Smooth muscle cell (in vitro differentiated cells): ENCODE measurements around the gene PI4KA. TPM values are rescaled to one million over a fixed set of nuclear protein-coding genes. Genes with fewer than 3 reads are reported as not detected.

ENCODE experiments used
- DNase-seq: peaks from one replicate; lab custom pipeline; 2025; ENCODE audit not compliant: unreplicated experiment; lab: John Stamatoyannopoulos, UW
- H2AFZ ChIP-seq: fragments of 200-600 bp; sonication (generic); 2 replicates; pipeline ENCODE4 v1.6.0; 2016; ENCODE audit warnings: antibody characterized with exemption, low read depth, mild to moderate bottlenecking
- H3F3A ChIP-seq: fragments of 200-600 bp; sonication (generic); 2 replicates; pipeline ENCODE4 v1.6.0; 2017; ENCODE audit warnings: antibody characterized with exemption, low read depth
- H3K27ac ChIP-seq: fragments of 200-600 bp; sonication (generic); 2 replicates; pipeline ENCODE4 v1.5.1; 2016; ENCODE audit warnings: low read depth, mild to moderate bottlenecking
- H3K27me3 ChIP-seq: fragments of 200-600 bp; sonication (generic); 2 replicates; pipeline ENCODE4 v1.6.1; 2016; ENCODE audit warnings: low read depth, mild to moderate bottlenecking
- H3K36me3 ChIP-seq: fragments of 200-600 bp; sonication (generic); 2 replicates; pipeline ENCODE4 v1.5.1; 2016; ENCODE audit warnings: low read depth
- H3K4me1 ChIP-seq: fragments of 200-600 bp; sonication (generic); 2 replicates; pipeline ENCODE4 v1.5.1; 2016; ENCODE audit warnings: low read depth
- H3K4me2 ChIP-seq: fragments of 200-600 bp; sonication (generic); 2 replicates; pipeline ENCODE4 v1.6.0; 2016; ENCODE audit warnings: mild to moderate bottlenecking
- H3K4me3 ChIP-seq: fragments of 200-600 bp; sonication (generic); 2 replicates; pipeline ENCODE4 v1.5.1; 2016; ENCODE audit warnings: mild to moderate bottlenecking
- H3K79me2 ChIP-seq: fragments of 200-600 bp; sonication (generic); 2 replicates; pipeline ENCODE4 v1.6.0; 2016; ENCODE audit warnings: low read depth, mild to moderate bottlenecking
- H3K9ac ChIP-seq: fragments of 200-600 bp; sonication (generic); 2 replicates; pipeline ENCODE4 v1.6.0; 2016; ENCODE audit warnings: low read depth
- H3K9me3 ChIP-seq: fragments of 200-600 bp; sonication (generic); replicated peaks from 2 replicates; pipeline ENCODE4 v1.5.1; 2016; ENCODE audit warnings: low read depth
- H4K20me1 ChIP-seq: fragments of 200-600 bp; sonication (generic); 2 replicates; pipeline ENCODE4 v1.6.0; 2016; ENCODE audit warnings: low read depth
- WGBS: methylation state at CpG from one replicate; pipeline ENCODE4 v1.1.7; 2016; ENCODE audit warnings: low lambda C conversion rate; 5-methylcytosine and 5-hydroxymethylcytosine counted together
- polyA plus RNA-seq: library from polyadenylated mRNA; unstranded; fragments of >200 nt; fragmentation: Nextera tagmentation; extraction: Ambion mirVana; gene quantifications from 2 replicates; pipeline ENCODE4 v1.2.1, GENCODE V29; 2016
- total RNA-seq: library from RNA; depleted of rRNA; stranded (reverse); fragments of >200 nt; gene quantifications from 2 replicates; pipeline ENCODE4 v1.2.3, GENCODE V29; 2014
- TF ChIP-seq, protein P1 (sequence below): fragments of 200-600 bp; sonication (generic); IDR thresholded peaks from 2 replicates; pipeline ENCODE4 v1.5.1; 2017; ENCODE audit warnings: borderline replicate concordance, mild to moderate bottlenecking, antibody characterized with exemption; ENCODE audit not compliant: insufficient read depth, poor library complexity, severe bottlenecking

The PI4KA gene
- total and polyA plus RNA-seq, 2 experiments from 2014 or later: 23.5 to 33.2 TPM

DNA sequence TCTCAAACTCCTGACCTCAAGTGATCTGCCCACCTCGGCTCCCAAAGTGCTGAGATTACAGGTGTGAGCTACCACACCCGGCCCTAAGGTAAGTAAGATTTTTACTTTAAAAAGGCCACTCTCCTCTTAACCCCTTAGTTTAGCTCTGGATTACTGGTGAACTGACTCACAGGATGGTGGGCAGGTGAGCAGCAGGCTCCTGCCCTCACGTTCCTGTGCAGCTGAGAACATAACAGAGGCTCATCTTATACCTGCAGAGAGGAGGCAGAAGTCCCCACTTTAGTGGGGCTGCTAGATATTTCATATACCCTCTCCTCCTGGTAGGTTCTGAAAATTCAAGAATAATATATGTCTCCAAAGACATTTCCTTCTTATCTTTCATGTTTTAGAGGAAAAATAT, 101.8 kb downstream of the PI4KA start:
- Histone ChIP-seq H3K27ac (no peak overlapping the region), H3K4me2 (no peak overlapping the region), H3F3A (no peaks in the 10 kb centered on the region), H3K4me1 (no peaks in the 10 kb centered on the region), H2AFZ (no peak overlapping the region), H3K79me2 (no peaks in the 10 kb centered on the region), H3K36me3 (no peaks in the 10 kb centered on the region), H3K9me3 (no peaks in the 10 kb centered on the region), H4K20me1 (no peaks in the 10 kb centered on the region), H3K4me3 (no peak overlapping the region), H3K27me3 (no peaks in the 10 kb centered on the region), H3K9ac (no peak overlapping the region)
- TF ChIP-seq, protein P1, sequence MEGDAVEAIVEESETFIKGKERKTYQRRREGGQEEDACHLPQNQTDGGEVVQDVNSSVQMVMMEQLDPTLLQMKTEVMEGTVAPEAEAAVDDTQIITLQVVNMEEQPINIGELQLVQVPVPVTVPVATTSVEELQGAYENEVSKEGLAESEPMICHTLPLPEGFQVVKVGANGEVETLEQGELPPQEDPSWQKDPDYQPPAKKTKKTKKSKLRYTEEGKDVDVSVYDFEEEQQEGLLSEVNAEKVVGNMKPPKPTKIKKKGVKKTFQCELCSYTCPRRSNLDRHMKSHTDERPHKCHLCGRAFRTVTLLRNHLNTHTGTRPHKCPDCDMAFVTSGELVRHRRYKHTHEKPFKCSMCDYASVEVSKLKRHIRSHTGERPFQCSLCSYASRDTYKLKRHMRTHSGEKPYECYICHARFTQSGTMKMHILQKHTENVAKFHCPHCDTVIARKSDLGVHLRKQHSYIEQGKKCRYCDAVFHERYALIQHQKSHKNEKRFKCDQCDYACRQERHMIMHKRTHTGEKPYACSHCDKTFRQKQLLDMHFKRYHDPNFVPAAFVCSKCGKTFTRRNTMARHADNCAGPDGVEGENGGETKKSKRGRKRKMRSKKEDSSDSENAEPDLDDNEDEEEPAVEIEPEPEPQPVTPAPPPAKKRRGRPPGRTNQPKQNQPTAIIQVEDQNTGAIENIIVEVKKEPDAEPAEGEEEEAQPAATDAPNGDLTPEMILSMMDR: no peak
- no peak for DNase-seq
- 98% methylated on average over 3 of the region's 3 CpGs for WGBS

DNA sequence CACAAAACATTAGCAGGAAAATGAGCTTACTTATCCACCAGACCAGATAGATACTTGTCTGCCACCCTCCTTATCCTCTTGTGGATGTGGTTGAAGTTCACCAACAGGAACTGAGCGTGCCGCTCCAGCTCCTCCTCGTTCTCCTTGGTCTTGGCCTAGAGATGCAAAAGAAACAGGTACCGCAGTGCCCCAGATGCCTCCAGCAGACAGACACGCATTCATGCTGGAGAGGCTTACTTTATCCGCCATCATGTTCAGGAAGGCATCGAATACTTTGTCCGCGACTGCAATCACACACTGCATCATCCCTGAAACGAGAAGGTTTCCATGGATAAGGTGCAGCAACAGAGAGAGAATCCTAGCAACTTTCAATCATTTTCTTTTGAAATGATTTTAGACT, 105.7 kb downstream of the PI4KA start:
- H3K9ac ChIP-seq: no peak overlapping the region
- no peaks in the 10 kb centered on the region for H4K20me1 ChIP-seq
- H3K9me3 ChIP-seq: no peaks in the 10 kb centered on the region
- TF ChIP-seq, protein P1: no peak
- H3K36me3 ChIP-seq: no peaks in the 10 kb centered on the region
- no peak overlapping the region for H3K4me2 ChIP-seq
- H3K27ac ChIP-seq: no peak overlapping the region
- no peak overlapping the region for H2AFZ ChIP-seq
- 97% methylated on average over 10 of the region's 10 CpGs for WGBS
- peaks cover 9% of the 10 kb centered on the region for H3F3A ChIP-seq
- no peak for DNase-seq
- H3K4me3 ChIP-seq: no peak overlapping the region
- no peaks in the 10 kb centered on the region for H3K4me1 ChIP-seq
- no peaks in the 10 kb centered on the region for H3K27me3 ChIP-seq
- H3K79me2 ChIP-seq: no peaks in the 10 kb centered on the region

DNA sequence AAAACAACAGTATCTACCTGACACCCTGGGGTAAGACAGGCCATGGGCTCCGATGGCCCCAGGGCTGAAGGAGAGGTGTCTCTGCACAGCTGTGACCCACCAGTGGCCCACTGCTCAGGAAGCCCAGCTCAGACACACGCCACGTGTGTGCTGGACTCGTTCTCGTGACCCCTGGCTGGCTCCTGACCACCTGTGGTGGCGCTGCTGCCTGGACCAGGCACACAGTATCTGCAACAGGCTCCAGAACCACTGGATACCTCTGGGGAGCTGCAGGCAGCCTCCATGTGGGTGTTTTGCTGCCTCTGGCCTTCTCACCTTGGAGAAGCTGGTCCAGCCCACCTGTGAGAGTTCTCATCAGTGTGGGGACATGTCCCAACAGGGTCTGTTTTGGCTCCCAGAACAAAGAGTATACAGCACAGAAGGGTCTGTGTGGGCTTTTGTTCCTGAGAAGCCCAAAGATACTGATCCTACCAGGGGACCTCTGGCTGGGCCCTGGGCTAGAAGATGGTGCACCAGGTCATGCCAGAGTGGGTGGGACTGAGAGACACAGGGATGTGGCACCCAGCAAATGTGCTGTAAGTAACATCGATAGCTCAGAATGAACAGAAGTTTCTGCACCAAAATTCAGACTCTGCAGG, 106.4 kb downstream of the PI4KA start:
- Histone ChIP-seq H3K27ac (no peak overlapping the region), H2AFZ (no peak overlapping the region), H3K36me3 (no peaks in the 10 kb centered on the region), H3K4me3 (no peak overlapping the region), H3K27me3 (no peaks in the 10 kb centered on the region), H3K4me1 (no peaks in the 10 kb centered on the region), H3K9me3 (no peaks in the 10 kb centered on the region), H3K4me2 (no peak overlapping the region), H3F3A (peaks cover 9% of the 10 kb centered on the region), H3K9ac (no peak overlapping the region), H3K79me2 (no peaks in the 10 kb centered on the region), H4K20me1 (no peaks in the 10 kb centered on the region)
- DNase-seq: no peak
- TF ChIP-seq, protein P1: no peak
- WGBS: 91% methylated on average over 7 of the region's 7 CpGs
